Fibroblast of skin of right quadriceps (primary cell): ENCODE measurements around the gene MAP1LC3A.

ENCODE experiments used
- DNase-seq: peaks from one replicate; pipeline ENCODE4 v3.0.0-alpha.2; 2013

Gene MAP1LC3A

DNA sequence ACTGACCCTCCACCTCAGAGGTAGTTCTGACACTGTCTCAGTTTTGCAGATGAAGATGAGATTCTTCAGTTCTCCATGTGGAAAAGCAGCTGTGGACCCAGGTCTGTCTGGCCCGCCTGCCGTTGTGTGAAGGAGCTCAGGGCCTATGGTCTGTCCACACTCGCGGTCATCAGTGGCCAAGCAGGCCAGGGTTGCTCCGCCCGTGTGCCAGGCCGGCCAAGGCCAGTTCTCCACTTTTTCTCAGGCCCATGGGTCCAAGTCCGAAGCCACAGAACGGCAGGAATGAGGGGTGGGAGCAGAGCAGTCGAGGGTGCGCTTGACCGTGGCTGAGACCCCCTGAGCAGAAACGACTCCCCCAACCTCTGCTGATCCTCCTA lies 8.6 kb upstream of the MAP1LC3A start:
- DNase-seq, result no peak

DNA sequence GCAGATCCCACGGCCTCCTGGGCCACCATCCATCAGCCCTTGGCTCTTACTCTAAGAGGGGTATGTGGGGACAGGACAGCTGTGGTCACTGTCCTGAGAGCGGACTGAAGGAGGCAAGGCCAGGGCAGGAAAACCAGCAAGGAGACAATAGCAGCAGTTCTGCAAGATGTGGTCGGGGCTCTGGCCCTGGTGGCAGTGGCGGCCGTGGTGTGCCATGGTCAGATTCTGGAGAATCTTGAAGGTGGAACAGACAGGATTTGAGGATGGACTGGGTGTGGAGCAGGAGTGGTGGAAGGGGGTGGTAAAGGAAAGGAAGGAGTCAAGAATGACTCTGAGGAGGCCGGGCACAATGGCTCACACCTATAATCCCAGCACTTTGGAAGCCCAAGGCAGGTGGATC lies 5.9 kb upstream of the MAP1LC3A start:
- no peak for DNase-seq

DNA sequence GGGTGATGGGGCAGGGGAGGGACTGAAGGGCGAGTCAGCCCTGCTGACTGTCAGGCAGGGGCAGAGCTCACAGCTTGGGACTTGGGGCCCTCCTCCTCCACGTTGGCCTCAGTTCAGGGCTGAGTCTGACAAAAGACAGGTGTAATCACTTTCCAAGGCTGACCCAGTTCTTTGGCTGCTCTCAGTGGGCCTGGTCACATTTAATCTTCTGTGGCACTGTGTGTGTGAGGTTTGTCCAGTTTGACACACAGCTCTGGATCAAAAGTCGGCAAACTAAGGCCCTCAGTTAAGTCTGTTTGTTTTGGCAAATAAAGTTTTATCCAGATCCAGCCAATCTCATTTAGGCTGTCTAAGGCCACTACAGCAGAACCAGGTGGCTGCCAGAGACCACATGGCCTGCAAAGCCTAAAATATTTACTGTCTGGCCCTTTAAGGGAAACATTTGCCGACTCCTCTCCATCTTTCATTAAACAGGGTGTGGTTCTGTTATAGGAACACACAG lies 5.1 kb upstream of the MAP1LC3A start:
- DNase-seq, result no peak

DNA sequence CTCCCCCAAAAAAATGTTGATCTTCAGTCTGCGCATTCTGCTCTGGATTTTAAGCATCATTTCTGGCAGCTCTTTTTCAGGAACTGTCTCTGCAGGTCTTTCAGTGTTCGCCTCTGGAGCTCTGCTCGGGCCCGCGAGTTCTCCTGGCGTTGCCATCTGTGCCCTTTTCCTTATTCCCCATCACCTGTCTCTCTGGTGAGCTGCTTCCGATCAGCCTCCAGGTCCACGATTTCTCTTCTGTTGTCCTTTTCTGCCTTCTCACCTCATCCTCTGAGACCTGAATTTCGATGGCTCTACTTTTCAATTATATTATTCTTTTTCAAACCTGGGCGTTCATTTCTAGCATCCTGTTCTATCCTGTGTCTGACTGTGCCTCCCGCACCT lies 590 bp upstream of the MAP1LC3A start:
- DNase-seq, result no peak

DNA sequence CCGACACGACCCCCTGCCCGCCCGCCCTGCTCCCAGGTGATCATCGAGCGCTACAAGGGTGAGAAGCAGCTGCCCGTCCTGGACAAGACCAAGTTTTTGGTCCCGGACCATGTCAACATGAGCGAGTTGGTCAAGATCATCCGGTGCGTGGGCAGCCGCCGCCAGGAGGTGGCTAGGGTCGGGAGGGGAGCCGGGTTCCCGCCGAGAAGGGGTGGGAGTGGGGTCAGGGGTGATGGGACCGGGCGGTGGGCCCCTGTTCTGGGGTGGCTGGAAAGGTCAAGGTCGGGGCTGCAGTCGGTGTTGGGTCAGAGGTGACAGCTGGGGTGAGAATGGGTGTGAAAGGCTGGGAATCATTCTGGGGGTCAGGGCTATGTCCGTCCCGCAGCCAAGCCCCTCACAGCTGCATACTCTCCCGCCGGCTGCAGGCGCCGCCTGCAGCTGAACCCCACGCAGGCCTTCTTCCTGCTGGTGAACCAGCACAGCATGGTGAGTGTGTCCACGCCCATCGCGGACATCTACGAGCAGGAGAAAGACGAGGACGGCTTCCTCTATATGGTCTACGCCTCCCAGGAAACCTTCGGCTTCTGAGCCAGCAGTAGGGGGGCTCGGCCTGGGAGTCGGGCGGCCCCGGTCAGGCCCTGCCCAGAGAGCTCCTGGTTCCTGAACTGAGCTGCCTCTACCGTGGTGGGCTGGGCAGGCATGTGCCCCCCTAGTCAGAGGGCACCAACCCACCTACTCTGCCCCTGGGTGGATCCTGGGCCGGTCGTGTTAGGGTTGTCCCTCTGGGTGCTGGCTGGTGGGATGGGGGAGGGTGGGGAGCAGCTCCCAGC lies 1.0 kb downstream of the MAP1LC3A start:
- DNase-seq, result no peak

DNA sequence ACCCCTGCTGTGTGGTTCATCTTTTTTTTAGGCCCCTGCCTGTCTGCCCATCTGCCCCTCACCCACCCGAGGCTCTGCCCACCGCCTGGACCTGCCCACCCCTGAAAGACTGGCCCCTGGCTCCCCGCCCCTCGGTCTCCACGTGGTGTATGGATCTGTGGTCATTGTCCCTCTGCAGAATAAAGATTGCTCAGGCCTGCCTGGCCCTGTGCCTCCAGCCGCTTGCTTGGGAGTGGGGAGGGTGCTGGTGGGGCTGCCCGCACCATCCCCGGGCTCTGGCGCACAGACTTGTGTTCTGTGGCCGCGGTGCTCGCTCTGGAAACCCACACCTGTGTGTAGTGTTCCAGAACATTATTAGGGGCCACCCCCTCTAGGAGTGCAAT lies 1.6 kb downstream of the MAP1LC3A start:
- no peak for DNase-seq

DNA sequence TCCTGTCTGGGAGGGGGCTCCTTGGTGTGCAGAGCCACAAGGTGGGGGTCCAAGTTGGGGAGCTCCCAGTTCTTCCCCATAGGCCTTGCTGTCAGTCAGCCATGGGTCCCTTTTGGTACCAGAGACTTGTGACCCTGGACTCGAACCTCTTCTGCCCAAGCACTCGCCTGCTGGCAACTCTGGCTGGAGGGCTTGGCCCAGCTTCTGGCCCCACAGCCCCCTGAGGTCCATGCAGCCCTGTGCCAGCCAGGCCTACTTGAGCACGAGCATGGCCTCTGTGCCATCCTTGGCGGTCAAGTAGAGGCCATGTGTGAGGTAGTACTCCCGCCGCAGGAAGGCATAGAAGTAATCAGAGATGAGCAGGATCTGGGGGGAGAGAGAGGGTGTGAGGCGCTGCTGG lies 2.1 kb downstream of the MAP1LC3A start:
- no peak for DNase-seq

DNA sequence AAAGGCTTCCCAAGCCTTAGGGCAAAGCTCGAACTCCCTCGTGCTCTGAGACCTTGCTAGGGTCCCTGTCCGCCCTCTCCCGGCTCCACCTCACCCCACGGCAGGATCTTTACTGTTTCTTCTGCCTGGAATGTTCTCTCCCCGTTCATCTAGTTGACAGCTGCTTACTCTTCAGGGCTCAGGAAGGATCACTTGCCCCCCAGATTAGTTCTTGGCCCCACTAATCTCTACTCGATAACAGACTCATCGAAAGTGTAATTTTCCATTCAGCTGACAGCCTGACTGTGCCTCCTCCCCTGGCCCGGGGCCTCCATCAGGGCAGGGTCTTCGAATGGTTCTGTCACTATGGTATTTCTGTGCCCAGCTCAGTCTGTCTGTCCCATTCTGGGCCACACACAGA lies 3.1 kb downstream of the MAP1LC3A start:
- no peak for DNase-seq

DNA sequence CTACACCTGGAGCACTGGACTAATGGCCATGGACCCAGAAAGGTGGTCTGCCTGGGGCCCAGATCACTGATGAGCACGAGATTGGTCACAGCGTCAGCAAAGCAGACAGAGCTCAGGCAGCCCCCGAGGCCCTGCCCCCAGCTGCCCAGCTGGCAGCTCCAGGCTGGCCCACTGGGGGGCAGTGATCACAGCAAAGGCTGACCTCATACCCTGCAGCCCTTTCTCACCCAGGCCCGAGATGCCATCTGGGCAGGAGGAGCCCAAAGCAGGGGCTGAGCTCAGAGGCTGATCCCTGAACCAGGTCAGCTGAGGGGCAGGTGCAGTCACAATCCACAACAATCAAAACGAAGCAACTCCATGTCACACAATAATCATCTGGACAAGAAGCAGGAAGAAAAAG lies 4.1 kb downstream of the MAP1LC3A start:
- DNase-seq, result no peak

DNA sequence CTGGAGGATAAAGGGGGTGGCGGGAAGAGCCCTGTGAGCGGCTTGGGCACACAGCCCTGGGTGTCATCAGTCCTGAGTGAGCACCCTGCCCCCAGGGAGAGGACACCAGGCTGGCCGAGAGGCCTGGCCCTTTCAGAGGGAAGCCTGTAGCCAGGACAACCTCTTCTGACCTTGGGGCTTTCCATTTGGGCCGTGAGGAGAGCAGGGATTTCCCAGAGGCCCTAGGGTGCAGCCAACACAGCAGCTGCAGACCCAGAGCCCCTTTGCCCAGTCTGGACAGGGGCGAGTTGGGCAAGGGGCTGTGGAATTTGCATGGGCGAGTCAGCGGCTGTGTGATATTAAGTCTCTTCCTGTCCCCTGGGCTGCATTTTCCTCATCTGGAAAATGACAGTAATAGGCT lies 6.3 kb downstream of the MAP1LC3A start:
- DNase-seq, result no peak

DNA sequence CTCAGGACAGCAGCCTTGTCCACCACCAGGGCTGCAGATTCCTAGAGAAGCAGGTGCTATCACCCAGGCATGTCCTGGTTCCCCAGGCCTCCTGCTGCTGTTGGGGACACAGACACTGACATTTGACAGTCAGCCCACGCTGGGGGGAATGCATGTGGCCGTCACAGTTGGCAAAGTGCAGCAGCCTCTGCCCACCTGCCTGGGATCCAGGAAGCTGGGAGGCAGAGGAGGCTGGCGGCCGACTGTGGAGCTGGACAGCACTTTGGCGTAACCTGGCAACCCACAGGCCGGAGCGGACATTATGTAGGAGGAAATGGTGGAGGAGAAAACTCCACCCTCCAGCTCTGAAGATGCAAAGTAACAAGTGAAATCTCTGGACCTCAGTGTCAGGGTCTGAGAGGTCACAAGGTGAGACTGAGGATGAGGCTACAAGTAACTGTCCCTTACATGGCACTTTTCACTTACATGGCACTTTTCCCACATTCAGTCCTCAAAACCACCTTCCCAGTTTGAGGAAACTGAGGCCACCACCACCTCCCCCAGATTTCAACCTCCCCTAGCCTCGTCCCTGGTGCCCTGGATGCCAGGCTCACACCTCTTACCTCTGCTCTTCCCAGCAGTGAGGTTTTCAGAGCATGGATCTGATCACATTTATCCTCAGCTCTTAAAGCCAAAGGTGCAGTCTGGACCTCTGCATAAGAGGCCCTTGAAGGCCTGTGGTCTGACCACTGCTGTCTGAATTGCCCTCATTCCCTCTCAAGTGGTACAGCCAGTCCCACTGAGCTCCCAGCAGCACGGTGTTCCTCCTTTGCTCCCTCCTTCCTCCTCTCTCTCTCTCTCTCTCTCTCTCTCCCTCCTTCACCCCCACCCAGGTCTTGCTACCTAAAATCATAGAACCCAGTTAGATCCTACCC lies 8.7 kb downstream of the MAP1LC3A start:
- DNase-seq, result no peak

DNA sequence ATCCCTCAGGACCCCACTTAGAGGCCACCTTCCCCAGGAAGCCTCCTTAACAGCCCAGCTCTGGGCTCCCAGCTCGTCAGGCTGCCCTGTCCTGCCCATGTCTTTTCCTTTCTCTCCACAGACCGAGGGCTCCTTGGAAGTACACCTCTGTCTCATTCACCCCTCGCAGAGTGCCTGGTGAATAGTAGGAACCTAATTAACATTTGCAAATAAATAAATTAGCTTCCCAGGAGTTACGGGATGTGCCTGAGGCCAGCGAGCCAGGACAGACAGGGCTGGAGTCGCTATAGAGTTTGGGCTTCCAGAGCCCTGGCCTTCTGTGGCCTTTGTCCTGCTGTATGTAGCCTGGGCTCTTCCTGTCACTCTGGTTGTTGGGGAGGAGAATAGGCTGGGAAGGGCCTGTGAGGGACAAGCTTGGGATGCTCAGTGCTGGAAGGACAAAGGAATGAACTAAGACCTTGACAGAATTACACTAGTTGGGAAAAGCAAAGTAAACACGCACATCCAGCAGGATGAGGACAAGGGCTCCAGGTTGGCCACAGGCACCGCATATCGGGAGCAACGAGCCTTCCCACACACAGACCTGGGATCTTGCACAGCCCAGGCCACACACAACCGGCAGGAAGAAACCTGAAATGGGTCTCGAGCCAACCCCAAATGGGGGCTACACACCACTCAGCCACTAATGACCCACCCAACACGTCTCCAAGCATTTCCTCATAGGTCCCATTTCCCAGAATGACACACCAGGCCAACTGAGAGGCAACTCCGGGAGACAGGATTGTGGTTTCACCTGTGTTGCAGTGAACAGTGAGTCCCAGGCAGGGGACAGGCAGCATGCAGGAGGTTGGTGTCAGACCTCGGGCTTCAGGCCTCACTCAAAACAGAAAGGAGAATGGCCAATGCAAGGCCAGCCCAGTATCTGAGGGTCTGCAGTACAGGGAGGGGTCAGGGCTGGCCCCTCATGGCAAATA lies 9.7 kb downstream of the MAP1LC3A start:
- no peak for DNase-seq

DNA sequence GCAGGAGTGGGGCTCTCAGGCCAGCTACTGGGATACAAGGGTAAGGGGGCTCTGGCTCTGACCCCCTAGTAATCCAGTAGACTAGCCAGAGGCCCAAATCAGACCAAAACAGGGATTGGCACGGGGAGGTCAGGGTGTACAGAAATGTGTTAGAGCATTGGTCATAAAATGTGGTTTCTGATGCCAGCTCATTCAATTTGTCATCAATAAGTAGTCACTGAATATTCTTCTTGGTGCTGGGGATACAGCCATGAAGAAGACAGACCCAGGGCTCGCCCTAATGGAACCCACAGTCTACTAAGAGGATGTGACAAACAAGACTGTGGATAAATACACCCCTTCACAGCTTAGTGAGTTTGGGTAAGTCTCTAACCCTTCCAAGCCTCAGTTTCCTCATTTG lies 11.1 kb downstream of the MAP1LC3A start:
- DNase-seq, result no peak

DNA sequence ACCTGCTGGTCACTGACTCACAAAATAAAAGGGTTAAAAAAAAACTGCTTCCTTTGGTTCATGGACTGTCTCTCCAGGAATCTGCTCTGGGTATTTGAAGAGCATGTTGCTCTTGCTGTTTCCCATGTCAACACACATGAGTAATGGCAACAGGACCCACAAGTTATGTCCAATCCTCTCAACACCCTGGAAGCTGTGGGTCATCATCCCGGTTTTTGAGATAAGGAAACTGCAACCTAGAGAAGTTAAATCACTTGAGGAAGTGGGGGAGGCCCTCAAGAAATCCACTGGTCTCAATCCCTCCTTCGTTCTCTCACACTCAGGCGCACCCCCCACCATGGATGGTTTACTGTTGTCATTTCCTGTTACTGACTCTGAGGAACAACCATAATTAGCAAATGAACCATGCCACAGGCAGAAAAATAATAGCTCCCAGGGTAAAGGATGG lies 12.4 kb downstream of the MAP1LC3A start:
- peak; percentile 80 for DNase-seq

DNA sequence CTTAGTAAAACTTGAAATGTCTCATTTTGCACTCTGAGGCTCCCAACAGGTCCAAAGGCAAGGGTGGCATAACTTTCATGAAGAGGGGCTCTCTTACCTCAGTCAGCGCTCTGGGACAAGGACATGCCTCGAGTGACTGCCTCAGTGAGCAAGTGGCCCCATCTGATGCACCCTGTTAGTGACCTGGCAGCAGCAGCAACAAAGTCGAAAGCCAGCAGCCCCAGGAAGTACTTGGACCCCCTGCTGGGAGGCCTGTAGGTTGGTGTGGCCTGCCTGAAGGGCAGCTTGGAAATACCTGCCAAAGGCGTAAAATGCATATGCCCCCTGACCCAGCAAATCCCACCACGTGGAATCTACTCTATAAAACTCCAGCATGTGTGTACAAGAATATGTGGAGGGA lies 13.2 kb downstream of the MAP1LC3A start:
- DNase-seq, result no peak

DNA sequence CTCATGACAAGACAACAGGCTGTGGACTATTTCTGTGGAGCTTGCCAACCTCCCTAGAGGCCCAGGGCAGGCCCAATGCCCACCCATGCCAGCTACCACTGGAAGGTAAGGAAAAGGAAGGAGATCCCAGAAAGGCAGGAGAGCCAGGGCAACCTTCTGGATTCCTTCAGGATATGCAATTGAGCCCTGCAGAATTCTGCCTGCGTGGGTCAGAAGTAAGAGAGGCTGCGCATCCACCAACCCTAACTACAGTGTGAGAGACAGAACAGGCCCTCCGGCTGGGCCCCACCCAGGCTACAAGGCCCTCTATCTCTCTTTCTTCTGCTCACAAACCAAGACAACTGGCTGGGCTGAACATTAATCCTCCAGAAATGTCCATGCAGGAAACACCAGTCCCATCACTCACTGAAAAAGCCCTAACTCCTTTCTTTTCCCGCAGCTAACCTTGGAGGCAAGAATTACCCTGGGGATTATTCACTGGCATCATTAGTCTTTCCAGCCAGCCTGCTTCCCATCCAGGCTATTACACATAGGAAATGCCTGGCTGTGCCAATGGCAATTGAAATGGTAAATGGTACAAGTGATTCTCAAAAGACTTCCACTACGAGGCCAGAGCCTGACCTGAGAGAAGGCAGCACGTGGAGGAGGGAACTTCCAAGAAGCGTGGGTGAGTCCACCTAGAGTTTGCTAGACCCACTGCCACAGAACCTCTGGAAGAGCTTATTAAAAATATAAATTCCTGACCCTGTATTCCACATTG lies 15.2 kb downstream of the MAP1LC3A start:
- DNase-seq, result no peak

DNA sequence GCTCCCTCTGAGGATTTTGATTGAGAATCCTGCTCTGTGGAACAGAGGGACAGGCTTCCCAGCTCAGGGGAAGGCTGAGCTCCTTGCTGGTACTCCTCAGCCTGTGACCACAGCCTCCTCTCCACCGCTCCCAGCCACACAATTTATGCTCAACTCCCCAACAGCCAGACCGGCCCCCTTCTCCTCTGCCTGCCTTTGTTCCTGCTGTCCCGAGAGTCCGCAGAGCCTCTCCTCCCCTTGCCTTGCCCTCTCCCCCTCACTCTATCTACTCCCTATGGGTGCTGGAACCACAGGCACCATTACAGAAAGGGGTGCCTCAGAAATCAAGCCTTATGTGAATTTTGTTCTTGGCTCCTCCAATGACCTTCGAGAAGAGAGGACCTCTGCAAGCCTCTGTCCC lies 15.9 kb downstream of the MAP1LC3A start:
- DNase-seq, result no peak

DNA sequence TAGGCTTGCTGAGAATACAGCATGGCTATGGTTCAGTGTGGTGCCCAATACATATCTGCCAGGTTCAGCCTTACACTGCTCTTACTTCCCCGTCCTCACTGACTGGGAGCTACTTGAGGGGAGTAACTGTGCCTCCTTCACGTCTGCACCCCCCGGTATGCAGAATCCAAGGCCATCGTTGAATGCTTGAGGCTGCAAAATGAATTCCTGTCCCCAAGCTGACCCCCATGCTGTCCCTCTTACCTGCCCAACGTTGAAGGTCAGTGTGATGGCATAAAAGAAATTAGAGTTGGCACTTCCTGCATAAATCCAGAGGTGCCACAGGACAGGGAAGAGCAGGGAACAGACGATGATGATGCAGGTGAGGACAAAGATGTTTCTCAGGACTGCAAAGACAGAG lies 16.3 kb downstream of the MAP1LC3A start:
- DNase-seq, result no peak

DNA sequence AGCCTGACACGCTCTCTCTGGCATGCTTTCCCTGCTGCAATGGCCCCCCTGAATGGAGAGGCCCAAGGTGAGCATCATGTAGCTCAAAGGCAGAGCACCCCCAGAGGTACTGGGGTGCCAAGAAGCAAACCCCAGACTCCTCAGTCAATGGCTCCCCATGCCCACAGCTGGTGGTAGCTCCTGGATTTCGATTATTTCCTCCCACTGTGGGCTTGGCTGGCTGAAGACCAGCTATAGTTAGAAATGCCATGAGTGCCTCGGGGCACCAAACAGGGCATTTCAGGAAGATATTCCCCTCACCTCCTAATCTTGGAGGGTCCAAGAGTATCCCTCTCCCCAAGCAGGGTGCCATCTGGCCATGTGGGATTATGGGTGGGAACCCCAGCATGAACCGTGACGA lies 16.8 kb downstream of the MAP1LC3A start:
- DNase-seq, result no peak

DNA sequence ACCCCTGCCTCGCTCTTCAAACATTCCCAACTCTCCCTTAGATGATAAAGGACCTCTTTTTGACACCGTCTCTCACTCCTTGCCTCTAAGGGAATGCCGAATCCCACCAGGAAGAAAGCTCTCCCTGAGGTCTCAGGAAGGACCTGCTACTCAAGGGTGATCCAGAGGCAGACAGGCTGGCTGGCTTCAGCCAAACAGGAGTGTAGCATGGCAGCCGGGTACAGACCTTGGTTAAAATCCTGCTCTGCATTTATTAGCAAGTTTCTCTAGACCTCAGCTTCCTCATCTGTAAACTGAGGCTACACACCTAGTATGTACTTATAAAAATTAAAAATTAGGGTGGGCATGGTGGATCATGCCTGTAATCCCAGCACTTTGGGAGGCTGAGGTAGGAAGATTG lies 17.2 kb downstream of the MAP1LC3A start:
- DNase-seq, result no peak

DNA sequence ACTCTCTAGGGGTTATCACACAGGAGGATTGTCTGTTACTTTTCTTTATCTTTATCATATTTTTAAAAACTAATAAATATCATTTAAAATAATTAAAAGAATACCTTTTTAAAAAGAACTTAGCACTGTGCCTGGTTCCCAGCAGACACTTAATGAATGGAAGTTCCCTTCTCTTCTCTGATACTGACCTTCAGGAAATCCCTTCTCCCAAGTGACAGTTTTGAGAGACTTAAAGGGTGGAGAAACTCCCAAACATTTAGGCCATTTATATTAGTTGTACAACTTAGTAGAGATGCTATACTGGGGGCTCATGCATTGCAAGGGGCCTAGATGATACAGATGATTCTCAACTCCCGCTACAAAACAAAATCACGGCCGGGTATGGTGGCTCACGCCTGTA lies 18.5 kb downstream of the MAP1LC3A start:
- DNase-seq, result no peak

DNA sequence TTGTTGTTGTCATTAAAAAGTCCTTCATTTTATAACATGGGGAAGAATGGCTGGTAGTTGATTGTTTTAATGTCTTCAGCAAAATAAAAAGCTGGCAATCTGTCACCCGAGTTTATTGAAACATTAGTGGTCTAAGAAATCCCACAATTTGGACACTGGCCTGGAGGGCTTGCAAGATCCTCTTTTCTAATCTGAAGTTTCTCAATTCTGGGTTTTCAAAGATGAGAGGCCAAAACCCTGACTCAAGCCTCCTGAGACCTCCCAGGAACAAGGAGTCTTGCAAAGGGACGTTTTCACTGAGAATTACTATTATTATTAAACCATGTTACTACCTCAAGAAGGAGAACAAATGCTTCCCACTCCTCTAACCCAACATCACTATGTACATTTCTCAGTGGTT lies 19.5 kb downstream of the MAP1LC3A start:
- no peak for DNase-seq
